Forelimb muscle (tissue), 1 donor: ENCODE data around the gene SFI1. TPM values are rescaled to one million over a fixed set of nuclear protein-coding genes. Genes with fewer than 3 reads are reported as not detected.
"Not testable (repeated sequence)": the region's sequence is repeated elsewhere in the genome, so short reads cannot be mapped to it uniquely, and the experiment has no call there.

ENCODE experiments used
- DNase-seq: peaks from one replicate; pipeline ENCODE4 v3.0.0-alpha.2; 2013; ENCODE audit warnings: low read depth
- polyA plus RNA-seq: library from polyadenylated mRNA; unstranded; fragments of 120-200 nt; gene quantifications from one replicate; pipeline ENCODE4 v1.2.1, GENCODE V29; 2013; ENCODE audit not compliant: insufficient read length

Gene SFI1
- polyA plus RNA-seq, 1 donor: 9.6 TPM

- DNase-seq: no peak
Observed at GRCh38 chr22:31588970-31589675, 92.8 kb downstream of the SFI1 start.

- not testable (repeated sequence) for DNase-seq
Observed at GRCh38 chr22:31590161-31590560, 93.8 kb downstream of the SFI1 start.

- no peak for DNase-seq
Observed at GRCh38 chr22:31595271-31595670, 98.9 kb downstream of the SFI1 start.

- no peak for DNase-seq
Observed at GRCh38 chr22:31602259-31602952, 106.1 kb downstream of the SFI1 start.

GRCh38 chr22:31603081-31603525, 106.8 kb downstream of the SFI1 start:
- DNase-seq: no peak

- no peak for DNase-seq
Observed at GRCh38 chr22:31603574-31603973, 107.2 kb downstream of the SFI1 start.

GRCh38 chr22:31604137-31604705, 107.9 kb downstream of the SFI1 start:
- no peak for DNase-seq

GRCh38 chr22:31604746-31605705, 108.7 kb downstream of the SFI1 start:
- DNase-seq: no peak

GRCh38 chr22:31605851-31606585, 109.7 kb downstream of the SFI1 start:
- no peak for DNase-seq

- no peak for DNase-seq
Observed at GRCh38 chr22:31607696-31608095, 111.4 kb downstream of the SFI1 start.

- no peak for DNase-seq
Observed at GRCh38 chr22:31609716-31610115, 113.4 kb downstream of the SFI1 start.

- no peak for DNase-seq
Observed at GRCh38 chr22:31610611-31611010, 114.3 kb downstream of the SFI1 start.

- no peak for DNase-seq
Observed at GRCh38 chr22:31611061-31611760, 114.9 kb downstream of the SFI1 start.

GRCh38 chr22:31612891-31613285, 116.6 kb downstream of the SFI1 start:
- DNase-seq: no peak

GRCh38 chr22:31613286-31613903, 117.1 kb downstream of the SFI1 start:
- DNase-seq: no peak

- no peak for DNase-seq
Observed at GRCh38 chr22:31613904-31614296, 117.6 kb downstream of the SFI1 start.

GRCh38 chr22:31614781-31615490, 118.6 kb downstream of the SFI1 start:
- no peak for DNase-seq

GRCh38 chr22:31615491-31615860, 119.1 kb downstream of the SFI1 start:
- DNase-seq: no peak

- no peak for DNase-seq
Observed at GRCh38 chr22:31615940-31616314, 119.6 kb downstream of the SFI1 start.
